ENCODE measurements around the gene CLNK.
A peak's percentile ranks its signal among the peaks of the same experiment; 100 is the strongest.

The CLNK gene

GRCh38 chr4:10611673-10612072 is 72.9 kb downstream of the CLNK start:
- DNase-seq (ENCODE audit: low read depth in 3 of 3), result no peak

GRCh38 chr4:10608501-10609219 is 75.9 kb downstream of the CLNK start:
- no peak for DNase-seq (ENCODE audit: low read depth in 3 of 3)

GRCh38 chr4:10607206-10607605 is 77.4 kb downstream of the CLNK start:
- no peak for DNase-seq (ENCODE audit: low read depth in 3 of 3)

GRCh38 chr4:10606483-10607155 is 77.9 kb downstream of the CLNK start:
- DNase-seq (ENCODE audit: low read depth in 3 of 3), result no peak

GRCh38 chr4:10605746-10606482 is 78.7 kb downstream of the CLNK start:
- DNase-seq (ENCODE audit: low read depth in 3 of 3), result no peak

GRCh38 chr4:10605031-10605430 is 79.5 kb downstream of the CLNK start:
- no peak for DNase-seq (ENCODE audit: low read depth in 3 of 3)

- DNase-seq (ENCODE audit: low read depth in 3 of 3), result no peak
Observed at GRCh38 chr4:10599574-10599973, 85.0 kb downstream of the CLNK start.

GRCh38 chr4:10598829-10599228 is 85.7 kb downstream of the CLNK start:
- DNase-seq (ENCODE audit: low read depth in 3 of 3), result no peak

GRCh38 chr4:10596586-10597290 is 87.8 kb downstream of the CLNK start:
- DNase-seq (ENCODE audit: low read depth in 3 of 3), result no peak

- DNase-seq (ENCODE audit: low read depth in 3 of 3), result no peak
Observed at GRCh38 chr4:10593130-10593529, 91.4 kb downstream of the CLNK start.

GRCh38 chr4:10590896-10591295 is 93.7 kb downstream of the CLNK start:
- DNase-seq (ENCODE audit: low read depth in 3 of 3), result no peak

- no peak for DNase-seq (ENCODE audit: low read depth in 3 of 3)
Observed at GRCh38 chr4:10589799-10590198, 94.8 kb downstream of the CLNK start.

- no peak for DNase-seq (ENCODE audit: low read depth in 3 of 3)
Observed at GRCh38 chr4:10589321-10589720, 95.2 kb downstream of the CLNK start.

GRCh38 chr4:10587697-10588096 is 96.9 kb downstream of the CLNK start:
- peak in 1 of 3 experiments; percentile 9 for DNase-seq (ENCODE audit: low read depth in 3 of 3)

- DNase-seq (ENCODE audit: low read depth in 3 of 3), result no peak
Observed at GRCh38 chr4:10587296-10587695, 97.3 kb downstream of the CLNK start.

GRCh38 chr4:10584042-10584441 is 100.5 kb downstream of the CLNK start:
- no peak for DNase-seq (ENCODE audit: low read depth in 3 of 3)

GRCh38 chr4:10582951-10583350 is 101.6 kb downstream of the CLNK start:
- no peak for DNase-seq (ENCODE audit: low read depth in 3 of 3)

- peak in 1 of 3 experiments; percentile 7 for DNase-seq (ENCODE audit: low read depth in 3 of 3)
Observed at GRCh38 chr4:10582059-10582686, 102.4 kb downstream of the CLNK start.

- no peak for DNase-seq (ENCODE audit: low read depth in 3 of 3)
Observed at GRCh38 chr4:10581022-10581421, 103.5 kb downstream of the CLNK start.

- DNase-seq (ENCODE audit: low read depth in 3 of 3), result no peak
Observed at GRCh38 chr4:10579648-10580047, 104.9 kb downstream of the CLNK start.
